ENCODE measurements around the gene PHLPP1. TPM values are rescaled to one million over a fixed set of nuclear protein-coding genes. Genes with fewer than 3 reads are reported as not detected.

The PHLPP1 gene
- polyA plus RNA-seq, 1 experiment = 5.6 TPM

DNA sequence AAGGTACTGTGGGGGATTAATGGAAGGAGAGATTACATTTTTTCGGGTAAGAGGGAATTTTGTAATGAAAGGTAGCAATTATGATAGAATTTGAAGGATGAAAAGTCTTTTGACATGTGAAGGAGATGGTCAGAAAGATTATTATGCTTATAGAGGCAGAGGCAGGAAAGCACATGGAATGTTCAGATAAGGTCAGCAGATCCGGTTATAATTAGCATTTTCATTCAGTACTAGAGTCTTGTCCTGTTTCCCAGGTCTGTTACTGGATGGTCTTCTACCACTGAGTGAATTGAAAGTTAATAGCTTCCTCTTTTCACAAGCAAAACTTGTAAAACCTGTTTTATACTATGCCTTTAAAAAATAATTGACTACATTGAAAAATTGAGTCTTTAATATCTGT, 116.9 kb downstream of the PHLPP1 start:
- ChIA-PET CTCF (interaction anchor here (0.7 kb wide), 1 partner anchor 117 kb away, joined by 3 read pairs; the partner anchor contains the start of gene PHLPP1), POLR2A (no interaction called here)
- DNase-seq (ENCODE audit: low read depth, low spot score) = no peak
- Histone ChIP-seq H3K9me3 (ENCODE audit: control insufficient read depth, insufficient read depth, low read length) (no peaks in the 10 kb centered on the region), H3K27me3 (ENCODE audit: control insufficient read depth, insufficient read depth, low read length) (no peaks in the 10 kb centered on the region), H3K4me3 (ENCODE audit: low read depth, low read length) (no peak overlapping the region), H3K27ac (ENCODE audit: low read depth, low read length) (no peak overlapping the region)
- TF ChIP-seq, protein P1, sequence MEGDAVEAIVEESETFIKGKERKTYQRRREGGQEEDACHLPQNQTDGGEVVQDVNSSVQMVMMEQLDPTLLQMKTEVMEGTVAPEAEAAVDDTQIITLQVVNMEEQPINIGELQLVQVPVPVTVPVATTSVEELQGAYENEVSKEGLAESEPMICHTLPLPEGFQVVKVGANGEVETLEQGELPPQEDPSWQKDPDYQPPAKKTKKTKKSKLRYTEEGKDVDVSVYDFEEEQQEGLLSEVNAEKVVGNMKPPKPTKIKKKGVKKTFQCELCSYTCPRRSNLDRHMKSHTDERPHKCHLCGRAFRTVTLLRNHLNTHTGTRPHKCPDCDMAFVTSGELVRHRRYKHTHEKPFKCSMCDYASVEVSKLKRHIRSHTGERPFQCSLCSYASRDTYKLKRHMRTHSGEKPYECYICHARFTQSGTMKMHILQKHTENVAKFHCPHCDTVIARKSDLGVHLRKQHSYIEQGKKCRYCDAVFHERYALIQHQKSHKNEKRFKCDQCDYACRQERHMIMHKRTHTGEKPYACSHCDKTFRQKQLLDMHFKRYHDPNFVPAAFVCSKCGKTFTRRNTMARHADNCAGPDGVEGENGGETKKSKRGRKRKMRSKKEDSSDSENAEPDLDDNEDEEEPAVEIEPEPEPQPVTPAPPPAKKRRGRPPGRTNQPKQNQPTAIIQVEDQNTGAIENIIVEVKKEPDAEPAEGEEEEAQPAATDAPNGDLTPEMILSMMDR (IDR thresholded peaks at IDR 0.05; ENCODE audit: low read depth, low read length) = no peak

DNA sequence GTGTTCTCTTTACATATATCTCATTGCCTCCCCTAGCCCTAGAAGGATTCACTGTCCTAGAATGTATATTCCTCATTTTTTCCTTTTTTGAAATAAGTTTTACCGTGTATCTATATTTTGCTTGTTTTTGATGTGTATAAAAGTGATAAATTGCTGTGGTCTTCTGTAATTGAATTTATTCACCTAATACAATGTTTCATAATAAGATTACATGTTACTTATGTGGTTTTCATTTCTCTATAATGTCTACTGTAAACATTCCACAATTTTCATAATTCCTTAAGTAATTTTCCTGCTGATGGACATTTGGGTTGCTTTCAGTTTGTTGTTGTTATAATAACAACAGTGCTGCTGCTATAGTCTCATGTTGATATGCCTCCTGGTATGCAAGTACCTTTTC, 118.2 kb downstream of the PHLPP1 start:
- H3K27ac ChIP-seq (ENCODE audit: low read depth, low read length) = no peak overlapping the region
- H3K27me3 ChIP-seq (ENCODE audit: control insufficient read depth, insufficient read depth, low read length) = no peaks in the 10 kb centered on the region
- DNase-seq (ENCODE audit: low read depth, low spot score) = no peak
- ChIA-PET POLR2A (no interaction called here), CTCF (no interaction called here)
- no peaks in the 10 kb centered on the region for H3K9me3 ChIP-seq (ENCODE audit: control insufficient read depth, insufficient read depth, low read length)
- H3K4me3 ChIP-seq (ENCODE audit: low read depth, low read length) = no peak overlapping the region
- TF ChIP-seq, protein P1 (IDR thresholded peaks at IDR 0.05; ENCODE audit: low read depth, low read length) = no peak

DNA sequence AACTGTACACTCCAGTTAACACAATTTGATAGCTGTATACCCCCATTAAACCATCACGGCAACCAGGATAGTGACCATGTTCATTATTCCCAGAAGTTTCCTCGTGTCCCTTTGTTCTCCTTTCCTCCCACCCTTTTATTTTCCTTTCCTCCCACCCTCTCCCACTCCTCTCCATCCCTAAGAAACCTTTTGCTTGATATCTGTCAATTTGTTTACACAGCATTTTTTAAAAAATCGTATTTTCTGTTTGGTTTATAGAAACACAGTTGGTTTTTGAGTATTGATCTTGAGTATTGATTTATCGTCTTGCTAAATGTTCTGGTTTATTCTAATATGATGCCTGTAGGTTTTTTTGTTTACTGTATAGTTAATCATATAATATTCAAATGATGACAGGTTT, 119.4 kb downstream of the PHLPP1 start:
- CTCF ChIA-PET = no interaction called here
- POLR2A ChIA-PET = no interaction called here

DNA sequence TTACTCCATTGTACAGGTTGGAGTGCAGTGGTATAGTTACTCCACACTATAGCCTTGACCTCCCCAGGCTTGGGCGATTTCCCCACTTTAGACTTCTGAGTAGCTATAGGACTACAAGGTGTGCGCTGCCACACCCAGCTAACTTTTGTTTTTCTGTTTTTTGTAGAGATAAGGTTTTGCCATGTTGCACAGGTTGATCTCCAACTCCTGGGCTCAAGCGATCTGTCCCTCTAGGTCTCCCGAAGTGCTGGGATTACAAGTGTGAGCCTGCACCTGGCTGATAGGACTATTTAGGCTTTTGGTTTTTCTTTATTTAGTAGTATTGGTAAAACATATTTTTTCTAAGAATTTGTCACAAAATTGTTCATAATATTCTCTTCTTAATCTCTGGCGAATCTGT, 121.7 kb downstream of the PHLPP1 start:
- CTCF ChIA-PET = no interaction called here
- DNase-seq (ENCODE audit: low read depth, low spot score) = no peak
- TF ChIP-seq, protein P1 (IDR thresholded peaks at IDR 0.05; ENCODE audit: low read depth, low read length) = no peak
- Histone ChIP-seq H3K27ac (ENCODE audit: low read depth, low read length) (no peak overlapping the region), H3K9me3 (ENCODE audit: control insufficient read depth, insufficient read depth, low read length) (no peaks in the 10 kb centered on the region), H3K27me3 (ENCODE audit: control insufficient read depth, insufficient read depth, low read length) (no peaks in the 10 kb centered on the region), H3K4me3 (ENCODE audit: low read depth, low read length) (no peak overlapping the region)
- POLR2A ChIA-PET = no interaction called here

More for the DNA sequence above, 119.4 kb downstream of the PHLPP1 start:
- H3K9me3 ChIP-seq (ENCODE audit: control insufficient read depth, insufficient read depth, low read length) = no peaks in the 10 kb centered on the region
- DNase-seq (ENCODE audit: low read depth, low spot score) = no peak
- TF ChIP-seq, protein P1 (IDR thresholded peaks at IDR 0.05; ENCODE audit: low read depth, low read length) = no peak
- no peak overlapping the region for H3K27ac ChIP-seq (ENCODE audit: low read depth, low read length)
- H3K27me3 ChIP-seq (ENCODE audit: control insufficient read depth, insufficient read depth, low read length) = no peaks in the 10 kb centered on the region
- no peak overlapping the region for H3K4me3 ChIP-seq (ENCODE audit: low read depth, low read length)

DNA sequence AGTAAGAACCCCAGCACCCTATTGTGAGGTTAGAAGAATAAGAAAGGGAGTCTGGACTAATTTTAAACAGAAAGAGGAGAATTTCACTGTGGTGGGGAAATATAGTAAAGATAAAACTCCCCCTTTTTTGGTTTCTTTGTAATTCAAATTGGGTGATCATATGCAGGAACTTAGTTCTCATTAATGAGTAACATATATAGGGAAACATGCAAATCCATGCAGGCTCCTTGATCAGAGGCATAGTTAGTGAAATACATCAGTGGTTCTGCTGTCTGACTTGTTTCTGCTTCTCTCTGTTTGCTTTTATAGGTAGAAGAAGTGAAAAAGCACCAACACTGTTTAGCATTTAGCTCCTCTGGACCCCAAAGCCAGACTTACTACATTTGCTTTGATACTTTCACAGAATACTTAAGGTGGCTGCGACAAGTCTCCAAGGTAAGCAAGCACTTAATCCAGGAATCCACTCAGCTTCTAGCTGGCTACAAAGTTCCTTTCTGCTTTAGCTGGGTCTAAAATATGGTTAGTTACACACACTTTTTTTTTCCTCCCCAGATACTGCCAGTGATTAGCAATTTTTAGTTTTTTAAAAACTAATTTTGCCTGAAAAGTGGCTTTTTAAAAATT, 123.2 kb downstream of the PHLPP1 start:
- Histone ChIP-seq H3K27ac (ENCODE audit: low read depth, low read length) (no peak overlapping the region), H3K4me3 (ENCODE audit: low read depth, low read length) (no peak overlapping the region), H3K27me3 (ENCODE audit: control insufficient read depth, insufficient read depth, low read length) (no peaks in the 10 kb centered on the region), H3K9me3 (ENCODE audit: control insufficient read depth, insufficient read depth, low read length) (no peaks in the 10 kb centered on the region)
- POLR2A ChIA-PET = no interaction called here
- CTCF ChIA-PET = no interaction called here
- TF ChIP-seq, protein P1 (IDR thresholded peaks at IDR 0.05; ENCODE audit: low read depth, low read length) = no peak
- no peak for DNase-seq (ENCODE audit: low read depth, low spot score)

All from AG04450 (cell line).